ENCODE results near the gene HORMAD1.

DNA sequence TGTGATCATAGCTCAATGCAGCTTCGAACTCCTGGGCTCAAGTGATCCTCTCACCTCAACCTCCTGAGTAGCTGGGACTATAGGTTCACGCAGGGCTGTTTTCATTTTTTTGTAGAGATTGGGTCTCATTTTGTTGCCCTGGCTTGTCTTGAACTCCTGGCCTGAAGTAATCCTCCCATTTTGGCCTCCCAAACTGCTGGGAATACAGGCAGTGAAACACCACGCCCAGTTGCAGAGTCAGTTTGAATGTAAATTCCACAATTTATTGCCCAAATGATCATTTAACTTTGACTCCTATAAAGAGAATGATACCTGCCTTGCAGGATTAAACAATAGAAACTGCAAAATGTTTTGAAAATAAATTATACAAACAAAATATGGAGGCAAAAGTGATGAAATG is 34.4 kb downstream of the HORMAD1 start:
- TF ChIP-seq, protein P1, sequence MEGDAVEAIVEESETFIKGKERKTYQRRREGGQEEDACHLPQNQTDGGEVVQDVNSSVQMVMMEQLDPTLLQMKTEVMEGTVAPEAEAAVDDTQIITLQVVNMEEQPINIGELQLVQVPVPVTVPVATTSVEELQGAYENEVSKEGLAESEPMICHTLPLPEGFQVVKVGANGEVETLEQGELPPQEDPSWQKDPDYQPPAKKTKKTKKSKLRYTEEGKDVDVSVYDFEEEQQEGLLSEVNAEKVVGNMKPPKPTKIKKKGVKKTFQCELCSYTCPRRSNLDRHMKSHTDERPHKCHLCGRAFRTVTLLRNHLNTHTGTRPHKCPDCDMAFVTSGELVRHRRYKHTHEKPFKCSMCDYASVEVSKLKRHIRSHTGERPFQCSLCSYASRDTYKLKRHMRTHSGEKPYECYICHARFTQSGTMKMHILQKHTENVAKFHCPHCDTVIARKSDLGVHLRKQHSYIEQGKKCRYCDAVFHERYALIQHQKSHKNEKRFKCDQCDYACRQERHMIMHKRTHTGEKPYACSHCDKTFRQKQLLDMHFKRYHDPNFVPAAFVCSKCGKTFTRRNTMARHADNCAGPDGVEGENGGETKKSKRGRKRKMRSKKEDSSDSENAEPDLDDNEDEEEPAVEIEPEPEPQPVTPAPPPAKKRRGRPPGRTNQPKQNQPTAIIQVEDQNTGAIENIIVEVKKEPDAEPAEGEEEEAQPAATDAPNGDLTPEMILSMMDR (IDR thresholded peaks at IDR 0.05), result no peak
- TF ChIP-seq POLR2A (IDR thresholded peaks at IDR 0.05), result no peak

Measured in esophagus squamous epithelium (tissue), 4 donors.